Measurements from ENCODE around the gene ARL8B.
"Not testable (repeated sequence)": the region's sequence is repeated elsewhere in the genome, so short reads cannot be mapped to it uniquely, and the experiment has no call there.

Gene ARL8B

GRCh38 chr3:5122030-5122740 lies at the start of gene ARL8B:
TSS of gene ARL8B (plus strand) at chr3:5122292. CDS start at chr3:5122466, 174 bp downstream.
- DNase-seq (ENCODE audit: low read depth, low spot score), result peak; percentile 60

GRCh38 chr3:5073374-5074085 lies 48.6 kb upstream of the ARL8B start:
- DNase-seq (ENCODE audit: low read depth, low spot score), result no peak

- no peak for DNase-seq (ENCODE audit: low read depth, low spot score)
Measured at GRCh38 chr3:5078151-5078550, 43.9 kb upstream of the ARL8B start.

- DNase-seq (ENCODE audit: low read depth, low spot score), result no peak
Measured at GRCh38 chr3:5079761-5080160, 42.3 kb upstream of the ARL8B start.

- no peak for DNase-seq (ENCODE audit: low read depth, low spot score)
Measured at GRCh38 chr3:5080779-5081550, 41.1 kb upstream of the ARL8B start.

GRCh38 chr3:5081973-5082788 lies 39.9 kb upstream of the ARL8B start:
- DNase-seq (ENCODE audit: low read depth, low spot score), result not testable (repeated sequence)

- DNase-seq (ENCODE audit: low read depth, low spot score), result no peak
Measured at GRCh38 chr3:5082789-5083115, 39.3 kb upstream of the ARL8B start.

GRCh38 chr3:5084224-5084623 lies 37.9 kb upstream of the ARL8B start:
- no peak for DNase-seq (ENCODE audit: low read depth, low spot score)

- no peak for DNase-seq (ENCODE audit: low read depth, low spot score)
Measured at GRCh38 chr3:5086708-5087107, 35.4 kb upstream of the ARL8B start.

- DNase-seq (ENCODE audit: low read depth, low spot score), result no peak
Measured at GRCh38 chr3:5087209-5087608, 34.9 kb upstream of the ARL8B start.

- DNase-seq (ENCODE audit: low read depth, low spot score), result no peak
Measured at GRCh38 chr3:5090197-5090596, 31.9 kb upstream of the ARL8B start.

- no peak for DNase-seq (ENCODE audit: low read depth, low spot score)
Measured at GRCh38 chr3:5092018-5092417, 30.1 kb upstream of the ARL8B start.

GRCh38 chr3:5093731-5094130 lies 28.4 kb upstream of the ARL8B start:
- no peak for DNase-seq (ENCODE audit: low read depth, low spot score)

- DNase-seq (ENCODE audit: low read depth, low spot score), result peak; percentile 22
Measured at GRCh38 chr3:5095886-5096285, 26.2 kb upstream of the ARL8B start.

GRCh38 chr3:5096336-5097008 lies 25.6 kb upstream of the ARL8B start:
- no peak for DNase-seq (ENCODE audit: low read depth, low spot score)

- no peak for DNase-seq (ENCODE audit: low read depth, low spot score)
Measured at GRCh38 chr3:5098346-5098745, 23.7 kb upstream of the ARL8B start.

- DNase-seq (ENCODE audit: low read depth, low spot score), result no peak
Measured at GRCh38 chr3:5102532-5102931, 19.6 kb upstream of the ARL8B start.

- DNase-seq (ENCODE audit: low read depth, low spot score), result no peak
Measured at GRCh38 chr3:5103743-5104142, 18.3 kb upstream of the ARL8B start.

- DNase-seq (ENCODE audit: low read depth, low spot score), result no peak
Measured at GRCh38 chr3:5105050-5105449, 17.0 kb upstream of the ARL8B start.

- not testable (repeated sequence) for DNase-seq (ENCODE audit: low read depth, low spot score)
Measured at GRCh38 chr3:5106371-5106770, 15.7 kb upstream of the ARL8B start.

GRCh38 chr3:5106933-5107334 lies 15.2 kb upstream of the ARL8B start:
- DNase-seq (ENCODE audit: low read depth, low spot score), result not testable (repeated sequence)

All from brain pericyte (primary cell).